Lung (tissue), 12 donors: Measurements from ENCODE around the gene SEMA4D. TPM values are rescaled to one million over a fixed set of nuclear protein-coding genes. Genes with fewer than 3 reads are reported as not detected.

Experiments used
- ATAC-seq: fragments of 200-7000 bp; cut with Tn5 transposase; one replicate; pipeline ENCODE4 v1.9.1; 2020; ENCODE audit warnings: moderate number of reproducible peaks; ENCODE audit not compliant: insufficient read depth, low FRiP score
- DNase-seq, 3 donors: peaks; one replicate each; pipeline ENCODE4 v3.0.0-alpha.2; 2013 to 2017
- H3K27ac ChIP-seq, 2 donors: one replicate each; pipeline ENCODE4 v1.5.1; 2013; ENCODE audit warnings: mild to moderate bottlenecking in 2 of 2, moderate library complexity in 2 of 2, control low read depth in 1 of 2, inconsistent platforms in 1 of 2, low read depth in 1 of 2, low read length in 1 of 2
- H3K27me3 ChIP-seq, 3 donors: one replicate each; pipeline ENCODE4 v1.5.1; 2013; ENCODE audit warnings: low read length in 2 of 3; ENCODE audit not compliant: control insufficient read depth in 3 of 3, insufficient read depth in 3 of 3
- H3K36me3 ChIP-seq, 4 donors: one replicate each; pipeline ENCODE4 v1.5.1; 2013; ENCODE audit warnings: low read length in 4 of 4, mild to moderate bottlenecking in 1 of 4, moderate library complexity in 1 of 4; ENCODE audit not compliant: control insufficient read depth in 4 of 4, insufficient read depth in 4 of 4
- H3K4me1 ChIP-seq, 5 donors: one replicate each; pipeline ENCODE4 v1.5.1; 2013; ENCODE audit warnings: low read length in 5 of 5, mild to moderate bottlenecking in 2 of 5, moderate library complexity in 1 of 5; ENCODE audit not compliant: control insufficient read depth in 5 of 5, insufficient read depth in 5 of 5
- H3K4me3 ChIP-seq: one replicate; pipeline ENCODE4 v1.5.1; 2013; ENCODE audit warnings: mild to moderate bottlenecking, control low read depth, moderate library complexity
- H3K9ac ChIP-seq, 2 donors: one replicate each; pipeline ENCODE4 v1.5.1; 2013; ENCODE audit warnings: low read length in 2 of 2, control low read depth in 1 of 2; ENCODE audit not compliant: insufficient read depth in 1 of 2
- H3K9me3 ChIP-seq, 4 donors: one replicate each; pipeline ENCODE4 v1.5.1; 2013; ENCODE audit warnings: low read length in 3 of 4, mild to moderate bottlenecking in 1 of 4, moderate library complexity in 1 of 4; ENCODE audit not compliant: control insufficient read depth in 4 of 4, insufficient read depth in 3 of 4
- WGBS, 2 donors: extraction: QIAGEN DNeasy Blood & Tissue Kit; methylation state at CpG; one replicate each; pipeline ENCODE4 v1.1.7; 2013; 5-methylcytosine and 5-hydroxymethylcytosine counted together
- polyA plus RNA-seq, 2 donors: library from polyadenylated mRNA; stranded (reverse); fragments of 200-250 nt; gene quantifications; one replicate each; pipeline ENCODE4 v1.2.1, GENCODE V29; 2013
- total RNA-seq, 2 donors: library from RNA; depleted of rRNA in 1 of 2; stranded (reverse); fragments of >200 nt in 1 of 2; gene quantifications; one replicate each; pipeline ENCODE4 v1.2.1, GENCODE V29; 2014 to 2021
- TF ChIP-seq, protein P1 (sequence below): IDR thresholded peaks from 2 replicates; pipeline ENCODE4 v1.5.1; 2012; ENCODE audit warnings: mild to moderate bottlenecking; ENCODE audit errors: control extremely low read depth, extremely low read depth
- donor health status: control.
- donor health status: control.
- donor health status: Bipolar disorder and iron deficiency.
- donor health status: healthy.
- donor health status: DM: yes; HTN: yes; CAD: no.

Gene SEMA4D
- total and polyA plus RNA-seq, 4 donors = 6.7 to 61.5 (median 29.0) TPM

DNA sequence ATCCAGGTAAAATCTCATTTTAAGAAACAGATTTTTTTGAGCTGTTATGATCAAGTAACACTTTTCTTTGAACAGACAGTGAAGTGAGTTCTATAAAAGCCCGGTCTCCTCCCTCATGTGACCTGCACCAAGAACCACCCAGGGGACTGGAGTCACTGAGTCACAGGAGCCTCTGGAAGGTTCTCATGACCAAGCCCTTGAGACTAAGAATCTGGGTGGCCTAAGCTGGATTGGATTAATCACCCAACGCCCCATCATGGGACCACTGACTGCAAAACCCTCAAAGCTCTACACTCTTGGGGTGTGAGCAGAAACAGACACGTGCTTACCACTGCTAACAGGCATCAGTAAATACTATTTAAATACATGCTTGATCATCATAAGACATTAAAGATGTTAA lies 131.2 kb downstream of the SEMA4D start:
- DNase-seq = no peak
- peaks cover 0 to 2% (median 0%) of the 10 kb centered on the region in 5 donors for H3K4me1 ChIP-seq
- TF ChIP-seq, protein P1, sequence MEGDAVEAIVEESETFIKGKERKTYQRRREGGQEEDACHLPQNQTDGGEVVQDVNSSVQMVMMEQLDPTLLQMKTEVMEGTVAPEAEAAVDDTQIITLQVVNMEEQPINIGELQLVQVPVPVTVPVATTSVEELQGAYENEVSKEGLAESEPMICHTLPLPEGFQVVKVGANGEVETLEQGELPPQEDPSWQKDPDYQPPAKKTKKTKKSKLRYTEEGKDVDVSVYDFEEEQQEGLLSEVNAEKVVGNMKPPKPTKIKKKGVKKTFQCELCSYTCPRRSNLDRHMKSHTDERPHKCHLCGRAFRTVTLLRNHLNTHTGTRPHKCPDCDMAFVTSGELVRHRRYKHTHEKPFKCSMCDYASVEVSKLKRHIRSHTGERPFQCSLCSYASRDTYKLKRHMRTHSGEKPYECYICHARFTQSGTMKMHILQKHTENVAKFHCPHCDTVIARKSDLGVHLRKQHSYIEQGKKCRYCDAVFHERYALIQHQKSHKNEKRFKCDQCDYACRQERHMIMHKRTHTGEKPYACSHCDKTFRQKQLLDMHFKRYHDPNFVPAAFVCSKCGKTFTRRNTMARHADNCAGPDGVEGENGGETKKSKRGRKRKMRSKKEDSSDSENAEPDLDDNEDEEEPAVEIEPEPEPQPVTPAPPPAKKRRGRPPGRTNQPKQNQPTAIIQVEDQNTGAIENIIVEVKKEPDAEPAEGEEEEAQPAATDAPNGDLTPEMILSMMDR = no peak

DNA sequence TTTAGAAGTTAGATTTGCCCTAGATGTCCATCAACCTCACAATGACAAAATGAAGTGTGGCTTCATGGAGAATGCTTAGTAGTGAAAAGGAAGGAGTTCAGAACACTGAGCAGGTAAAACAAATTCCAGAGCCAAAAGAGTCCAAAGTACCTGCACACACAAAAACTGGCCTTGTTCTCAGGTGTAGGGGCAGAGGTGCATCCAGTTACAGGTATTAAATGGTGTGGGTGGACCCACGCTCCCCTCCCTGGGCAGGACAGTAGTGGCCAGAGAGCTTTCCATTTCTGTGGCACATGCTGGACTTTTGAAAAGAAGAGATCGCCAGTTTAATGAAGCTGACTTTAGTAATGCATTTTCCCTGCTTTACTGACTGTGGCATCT lies 132.4 kb downstream of the SEMA4D start:
- no peak overlapping the region for H3K4me3 ChIP-seq
- TF ChIP-seq, protein P1 = no peak
- DNase-seq = no peak
- peaks cover 10 to 27% (median 11%) of the 10 kb centered on the region in 4 donors for H3K36me3 ChIP-seq
- H3K9me3 ChIP-seq = no peaks in the 10 kb centered on the region
- H3K27ac ChIP-seq = no peak overlapping the region
- 97 to 98% methylated on average over 2 of the region's 2 CpGs for WGBS, 2 donors
- peaks cover 0 to 2% (median 0%) of the 10 kb centered on the region in 5 donors for H3K4me1 ChIP-seq
- ATAC-seq = no peak
- H3K9ac ChIP-seq = no peak overlapping the region
- no peaks in the 10 kb centered on the region for H3K27me3 ChIP-seq

More for the DNA sequence above, 131.2 kb downstream of the SEMA4D start:
- H3K27me3 ChIP-seq = no peaks in the 10 kb centered on the region
- no peak overlapping the region for H3K4me3 ChIP-seq
- ATAC-seq = no peak
- WGBS, 2 donors = 88 to 91% methylated on average over 3 of the region's 3 CpGs
- peaks cover under 1 to 19% (median 1%) of the 10 kb centered on the region in 4 donors for H3K36me3 ChIP-seq
- no peak overlapping the region for H3K27ac ChIP-seq
- H3K9me3 ChIP-seq = no peaks in the 10 kb centered on the region
- no peak overlapping the region for H3K9ac ChIP-seq

DNA sequence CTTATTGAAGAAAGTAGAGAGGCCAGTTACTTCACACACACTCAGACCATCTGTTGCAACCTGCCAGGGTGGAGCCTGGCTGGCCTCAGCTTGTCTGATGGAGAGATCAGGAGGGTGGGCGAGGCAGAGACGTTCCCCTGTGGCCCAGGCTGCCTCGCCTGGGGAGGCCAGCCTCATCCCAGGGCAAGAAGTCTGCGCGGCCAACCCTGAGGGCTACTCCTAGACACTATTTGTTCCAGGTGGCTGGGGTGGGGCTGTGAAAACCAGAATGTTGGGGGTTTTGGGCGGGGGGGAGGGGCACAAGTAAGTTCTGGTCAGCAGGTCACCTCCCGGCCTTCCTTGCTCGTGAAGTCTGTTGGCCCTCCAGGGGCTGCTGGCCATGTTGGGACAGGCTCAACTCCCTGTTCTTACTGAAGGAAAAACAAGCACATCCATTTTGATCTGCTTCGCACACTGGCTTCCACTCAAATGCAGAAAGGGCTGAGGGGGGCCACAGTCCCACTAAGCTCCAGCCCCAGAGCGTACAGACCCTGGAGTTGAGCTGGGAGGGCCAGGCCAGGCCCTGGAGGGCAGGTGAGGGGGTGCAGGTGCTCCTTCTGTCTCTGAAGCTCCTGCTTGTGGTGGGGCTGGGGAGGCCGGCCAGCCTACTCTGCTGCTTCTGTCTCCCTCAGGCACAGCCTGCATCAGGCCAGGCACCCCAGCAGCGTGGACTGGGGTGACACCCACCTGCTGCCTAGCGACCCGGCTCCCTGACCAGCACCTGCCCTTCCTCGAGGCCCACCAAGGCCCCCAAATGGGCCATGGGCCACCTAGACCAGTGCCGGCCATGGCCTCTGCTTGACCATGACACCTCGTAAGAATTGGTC lies 133.0 kb downstream of the SEMA4D start:
- peaks cover 10 to 31% (median 14%) of the 10 kb centered on the region in 4 donors for H3K36me3 ChIP-seq
- peaks cover 0 to 2% (median 0%) of the 10 kb centered on the region in 5 donors for H3K4me1 ChIP-seq
- TF ChIP-seq, protein P1 = no peak
- no peak overlapping the region for H3K27ac ChIP-seq
- no peak overlapping the region for H3K9ac ChIP-seq
- no peaks in the 10 kb centered on the region for H3K9me3 ChIP-seq
- DNase-seq = no peak
- 89 to 93% methylated on average over 14 to 17 of the region's 17 CpGs for WGBS, 2 donors
- H3K4me3 ChIP-seq = no peak overlapping the region
- ATAC-seq = no peak
- H3K27me3 ChIP-seq = no peaks in the 10 kb centered on the region
